22Rv1 (cell line): ENCODE measurements around the gene HPD.
A peak's percentile ranks its signal among the peaks of the same experiment; 100 is the strongest.
"Not testable (repeated sequence)": the region's sequence is repeated elsewhere in the genome, so short reads cannot be mapped to it uniquely, and the experiment has no call there.

Experiments
- H3K27ac ChIP-seq: fragments of 450-650 bp; 2 replicates; pipeline ENCODE4 v1.5.1; 2017
- CTCF ChIP-seq: fragments of 450-650 bp; IDR thresholded peaks from 2 replicates; pipeline ENCODE4 v1.5.1; 2017; ENCODE audit warnings: mild to moderate bottlenecking
- ZFX ChIP-seq: fragments of 450-650 bp; IDR thresholded peaks from 2 replicates; pipeline ENCODE4 v1.6.1; 2017; ENCODE audit warnings: antibody characterized with exemption, borderline replicate concordance

Gene HPD

GRCh38 chr12:121858318-121858661, 369 bp downstream of the HPD start:
- H3K27ac ChIP-seq, result no peak overlapping the region
- no peak for TF ChIP-seq ZFX
- no peak for TF ChIP-seq CTCF

GRCh38 chr12:121857322-121858246, 1.1 kb downstream of the HPD start:
- TF ChIP-seq ZFX, result no peak
- no peak for TF ChIP-seq CTCF
- H3K27ac ChIP-seq, result no peak overlapping the region

- not testable (repeated sequence) for H3K27ac ChIP-seq
Observed at GRCh38 chr12:121852392-121852791, 6.3 kb downstream of the HPD start.

DNA sequence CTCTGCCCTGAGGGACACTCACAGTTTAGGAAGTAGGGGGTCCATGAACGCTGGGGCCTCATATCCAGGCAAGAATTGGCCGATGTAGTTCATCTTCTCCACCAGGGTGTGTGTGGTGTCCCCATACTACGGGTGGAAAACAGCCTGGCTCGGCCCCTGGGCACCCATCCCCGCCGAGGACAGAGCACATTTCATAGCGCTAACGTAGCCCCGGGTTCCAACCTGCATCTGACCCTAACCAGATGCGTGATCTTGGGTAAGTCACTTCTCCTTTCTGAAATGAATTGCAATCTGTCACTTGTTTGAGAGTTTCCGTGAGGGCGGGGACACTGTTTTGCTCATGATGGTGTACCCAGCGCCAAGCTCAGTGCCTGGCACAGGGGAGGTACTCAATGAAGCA, 9.0 kb downstream of the HPD start:
- no peak overlapping the region for H3K27ac ChIP-seq
- TF ChIP-seq CTCF, result no peak
- no peak for TF ChIP-seq ZFX

GRCh38 chr12:121849211-121849610, 9.4 kb downstream of the HPD start:
- no peak for TF ChIP-seq ZFX
- TF ChIP-seq CTCF, result no peak
- no peak overlapping the region for H3K27ac ChIP-seq

DNA sequence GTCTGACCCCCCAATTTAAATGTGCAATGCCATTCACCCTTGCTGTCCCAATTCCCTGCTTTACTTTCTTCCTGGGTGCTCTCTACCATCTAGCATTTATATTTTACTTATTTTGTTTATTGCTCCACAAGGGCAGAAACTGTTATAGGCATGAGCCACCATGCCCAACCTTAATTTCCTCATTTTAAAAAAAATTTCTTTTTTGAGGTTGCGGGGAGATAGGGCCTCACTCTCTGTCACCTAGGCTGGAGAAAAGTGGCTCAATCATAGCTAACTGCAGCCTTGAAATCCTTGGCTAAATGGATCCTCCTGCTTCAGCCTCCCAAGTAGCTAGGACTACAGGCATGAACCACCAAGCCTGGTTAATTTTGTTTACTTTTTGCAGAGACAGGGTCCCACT, 13.0 kb downstream of the HPD start:
- 0 out of 2 replicates have a peak overlapping the region, but pooled peaks have one; percentile 2 for H3K27ac ChIP-seq
- no peak for TF ChIP-seq CTCF

DNA sequence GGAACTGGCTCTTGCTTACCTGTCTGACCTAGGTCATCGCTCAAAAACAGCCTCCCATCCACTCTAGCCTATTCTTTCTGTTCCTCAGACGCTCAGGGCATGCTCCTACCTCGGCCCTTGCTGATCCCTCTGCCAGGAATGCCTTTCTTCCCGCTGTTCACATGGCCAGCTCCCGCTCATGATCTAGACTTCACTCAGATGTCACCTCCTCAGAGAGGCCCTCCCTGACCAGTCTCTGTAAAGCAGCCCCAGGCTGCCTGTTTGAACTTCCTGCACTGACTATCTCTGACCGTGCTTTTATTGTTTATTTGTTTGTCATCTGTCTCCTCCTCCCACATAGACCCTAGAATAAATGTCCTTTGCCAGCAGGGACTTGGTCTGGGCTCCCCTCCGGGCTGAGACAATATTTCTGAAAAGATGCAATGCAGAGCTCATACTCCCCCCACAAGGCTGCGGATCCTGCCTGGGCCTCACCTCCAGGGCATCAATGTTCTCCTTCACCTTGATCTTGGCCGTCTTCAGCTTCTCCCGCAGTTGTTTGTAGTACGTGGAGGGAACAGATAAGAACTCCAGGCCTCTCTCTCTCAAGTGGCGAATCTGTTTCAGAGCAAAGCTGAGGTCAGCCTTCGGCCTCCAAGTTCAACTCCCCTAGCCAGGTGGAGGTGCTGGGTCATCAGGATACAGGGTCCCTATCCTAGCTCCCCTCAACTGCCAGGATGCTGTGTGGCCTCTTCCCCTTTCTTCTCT, 15.2 kb downstream of the HPD start:
- no peak for TF ChIP-seq ZFX
- TF ChIP-seq CTCF, result no peak
- peak overlapping the region; percentile 66 for H3K27ac ChIP-seq
